Measurements from ENCODE around the gene SLC25A12.

DNA sequence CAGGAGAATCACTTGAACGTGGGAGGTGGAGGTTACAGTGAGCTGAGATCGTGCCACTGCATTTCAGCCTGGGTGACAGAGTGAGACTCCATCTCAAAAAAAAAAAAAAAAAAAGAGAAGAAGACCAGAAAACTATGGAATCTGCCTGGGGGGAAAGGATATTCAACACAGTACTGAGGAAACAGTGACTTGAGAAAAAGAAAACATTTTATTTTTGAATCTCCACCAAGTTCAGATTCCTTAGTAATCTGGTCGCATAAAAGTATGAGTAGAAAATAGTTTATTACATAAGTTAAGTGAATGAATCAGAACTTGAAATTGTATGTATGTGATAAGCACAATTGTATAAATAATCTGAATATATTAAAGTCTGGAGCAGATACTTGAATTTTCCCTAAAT is 15.2 kb upstream of the SLC25A12 start:
- TF ChIP-seq, protein P1, sequence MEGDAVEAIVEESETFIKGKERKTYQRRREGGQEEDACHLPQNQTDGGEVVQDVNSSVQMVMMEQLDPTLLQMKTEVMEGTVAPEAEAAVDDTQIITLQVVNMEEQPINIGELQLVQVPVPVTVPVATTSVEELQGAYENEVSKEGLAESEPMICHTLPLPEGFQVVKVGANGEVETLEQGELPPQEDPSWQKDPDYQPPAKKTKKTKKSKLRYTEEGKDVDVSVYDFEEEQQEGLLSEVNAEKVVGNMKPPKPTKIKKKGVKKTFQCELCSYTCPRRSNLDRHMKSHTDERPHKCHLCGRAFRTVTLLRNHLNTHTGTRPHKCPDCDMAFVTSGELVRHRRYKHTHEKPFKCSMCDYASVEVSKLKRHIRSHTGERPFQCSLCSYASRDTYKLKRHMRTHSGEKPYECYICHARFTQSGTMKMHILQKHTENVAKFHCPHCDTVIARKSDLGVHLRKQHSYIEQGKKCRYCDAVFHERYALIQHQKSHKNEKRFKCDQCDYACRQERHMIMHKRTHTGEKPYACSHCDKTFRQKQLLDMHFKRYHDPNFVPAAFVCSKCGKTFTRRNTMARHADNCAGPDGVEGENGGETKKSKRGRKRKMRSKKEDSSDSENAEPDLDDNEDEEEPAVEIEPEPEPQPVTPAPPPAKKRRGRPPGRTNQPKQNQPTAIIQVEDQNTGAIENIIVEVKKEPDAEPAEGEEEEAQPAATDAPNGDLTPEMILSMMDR (IDR thresholded peaks at IDR 0.05; ENCODE audit: low read depth, low read length, poor library complexity, severe bottlenecking): no peak
- TF ChIP-seq EZH2phosphoT487 (IDR thresholded peaks at IDR 0.05; ENCODE audit: borderline replicate concordance, low read length): no peak
